ENCODE data around the gene TCF7. TPM values are rescaled to one million over a fixed set of nuclear protein-coding genes. Genes with fewer than 3 reads are reported as not detected.

The TCF7 gene
- total and polyA plus RNA-seq, 4 donors: 1.3 to 2.7 (median 2.2) TPM

GRCh38 chr5:134103998-134104654 lies 10.4 kb upstream of the TCF7 start (continued):
- no peak for TF ChIP-seq REST (IDR thresholded peaks at IDR 0.05)

GRCh38 chr5:134106991-134107701 lies 7.3 kb upstream of the TCF7 start:
- Histone ChIP-seq H3K9me3 (ENCODE audit: control insufficient read depth in 4 of 4, low read length in 3 of 4) (no peaks in the 10 kb centered on the region), H3K4me1 (ENCODE audit: control insufficient read depth in 4 of 4, insufficient read depth in 4 of 4, low read length in 3 of 4) (no peaks in the 10 kb centered on the region), H3K36me3 (ENCODE audit: control insufficient read depth in 4 of 4, insufficient read depth in 3 of 4, low read depth in 1 of 4, low read length in 3 of 4) (no peaks in the 10 kb centered on the region), H3K4me3 (ENCODE audit: low read depth in 1 of 3, low read length in 3 of 3) (no peak overlapping the region), H3K27ac (ENCODE audit: low read depth in 1 of 2, low read length in 2 of 2) (no peak overlapping the region), H3K27me3 (ENCODE audit: control insufficient read depth in 4 of 4, insufficient read depth in 4 of 4, low read length in 3 of 4) (no peaks in the 10 kb centered on the region), H3K9ac (ENCODE audit: low read depth in 1 of 2, low read length in 2 of 2) (no peak overlapping the region)
- TF ChIP-seq MAX (IDR thresholded peaks at IDR 0.05) (no peak), ATF3 (IDR thresholded peaks at IDR 0.05) (no peak), EGR1 (IDR thresholded peaks at IDR 0.05; ENCODE audit: low read depth in 2 of 2) (no peak), YY1 (IDR thresholded peaks at IDR 0.05) (no peak), FOXA2 (IDR thresholded peaks at IDR 0.05) (no peak), CTCF (IDR thresholded peaks at IDR 0.05; ENCODE audit: low read depth, low read length, missing input control) (no peak), SP1 (IDR thresholded peaks at IDR 0.05) (no peak), HNF4A (conservative IDR thresholded peaks at IDR 0.05) (no peak), HNF4G (IDR thresholded peaks at IDR 0.05) (no peak), FOXA1 (IDR thresholded peaks at IDR 0.05) (no peak), REST (IDR thresholded peaks at IDR 0.05) (no peak), RXRA (IDR thresholded peaks at IDR 0.05) (no peak), JUND (IDR thresholded peaks at IDR 0.05) (no peak), RAD21 (IDR thresholded peaks at IDR 0.05) (no peak), TAF1 (conservative IDR thresholded peaks at IDR 0.05) (no peak), GABPA (IDR thresholded peaks at IDR 0.05 in 1 of 2, conservative IDR thresholded peaks at IDR 0.05 in 1 of 2) (no peak)
- no peak for DNase-seq (ENCODE audit: low spot score)
- 87% methylated on average over 10 of the region's 10 CpGs for WGBS

Measured in liver (tissue), 9 donors.